ENCODE data around the gene RNF214. TPM values are rescaled to one million over a fixed set of nuclear protein-coding genes. Genes with fewer than 3 reads are reported as not detected.

Gene RNF214
- polyA plus RNA-seq, 4 donors: 6.9 to 17.8 (median 8.9) TPM

- 84 to 95% (median 90%) methylated on average over 7 of the region's 7 CpGs for WGBS, 3 donors
- FAIRE-seq (no peak), DNase-seq (no peak)
- Histone ChIP-seq H3K4me1 (ENCODE audit: control insufficient read depth in 3 of 3, insufficient read depth in 2 of 3, low read depth in 1 of 3, low read length in 2 of 3) (peaks cover 0 to 5% (median 2%) of the 10 kb centered on the region in 3 donors), H3K9me3 (ENCODE audit: control insufficient read depth in 2 of 2, insufficient read depth in 1 of 2, low read depth in 1 of 2, low read length in 1 of 2) (no peaks in the 10 kb centered on the region), H3K27ac (ENCODE audit: low read depth in 1 of 3, low read length in 2 of 3) (no peak overlapping the region), H3K36me3 (ENCODE audit: control insufficient read depth in 3 of 3, insufficient read depth in 2 of 3, low read depth in 1 of 3, low read length in 3 of 3) (peaks cover 0 to 24% (median 0%) of the 10 kb centered on the region in 3 donors), H3K4me3 (ENCODE audit: low read depth in 1 of 3, low read length in 3 of 3) (no peak overlapping the region), H3K27me3 (ENCODE audit: control insufficient read depth in 3 of 3, insufficient read depth in 3 of 3, low read length in 3 of 3) (no peaks in the 10 kb centered on the region)
Observed at GRCh38 chr11:117309310-117309709, 76.8 kb downstream of the RNF214 start.

- FAIRE-seq (no peak), DNase-seq (peak; percentile 7 to 56)
- Histone ChIP-seq H3K27me3 (ENCODE audit: control insufficient read depth in 3 of 3, insufficient read depth in 3 of 3, low read length in 3 of 3) (no peaks in the 10 kb centered on the region), H3K36me3 (ENCODE audit: control insufficient read depth in 3 of 3, insufficient read depth in 2 of 3, low read depth in 1 of 3, low read length in 3 of 3) (peaks cover 0 to 6% (median 0%) of the 10 kb centered on the region in 3 donors), H3K4me3 (ENCODE audit: low read depth in 1 of 3, low read length in 3 of 3) (no peak overlapping the region), H3K27ac (ENCODE audit: low read depth in 1 of 3, low read length in 2 of 3) (no peak overlapping the region), H3K9me3 (ENCODE audit: control insufficient read depth in 2 of 2, insufficient read depth in 1 of 2, low read depth in 1 of 2, low read length in 1 of 2) (no peaks in the 10 kb centered on the region), H3K4me1 (ENCODE audit: control insufficient read depth in 3 of 3, insufficient read depth in 2 of 3, low read depth in 1 of 3, low read length in 2 of 3) (peaks cover 0 to 11% (median 6%) of the 10 kb centered on the region in 3 donors)
- WGBS, 3 donors: 61 to 70% (median 62%) methylated on average over 5 of the region's 5 CpGs
Observed at GRCh38 chr11:117313091-117313490, 80.6 kb downstream of the RNF214 start.

DNA sequence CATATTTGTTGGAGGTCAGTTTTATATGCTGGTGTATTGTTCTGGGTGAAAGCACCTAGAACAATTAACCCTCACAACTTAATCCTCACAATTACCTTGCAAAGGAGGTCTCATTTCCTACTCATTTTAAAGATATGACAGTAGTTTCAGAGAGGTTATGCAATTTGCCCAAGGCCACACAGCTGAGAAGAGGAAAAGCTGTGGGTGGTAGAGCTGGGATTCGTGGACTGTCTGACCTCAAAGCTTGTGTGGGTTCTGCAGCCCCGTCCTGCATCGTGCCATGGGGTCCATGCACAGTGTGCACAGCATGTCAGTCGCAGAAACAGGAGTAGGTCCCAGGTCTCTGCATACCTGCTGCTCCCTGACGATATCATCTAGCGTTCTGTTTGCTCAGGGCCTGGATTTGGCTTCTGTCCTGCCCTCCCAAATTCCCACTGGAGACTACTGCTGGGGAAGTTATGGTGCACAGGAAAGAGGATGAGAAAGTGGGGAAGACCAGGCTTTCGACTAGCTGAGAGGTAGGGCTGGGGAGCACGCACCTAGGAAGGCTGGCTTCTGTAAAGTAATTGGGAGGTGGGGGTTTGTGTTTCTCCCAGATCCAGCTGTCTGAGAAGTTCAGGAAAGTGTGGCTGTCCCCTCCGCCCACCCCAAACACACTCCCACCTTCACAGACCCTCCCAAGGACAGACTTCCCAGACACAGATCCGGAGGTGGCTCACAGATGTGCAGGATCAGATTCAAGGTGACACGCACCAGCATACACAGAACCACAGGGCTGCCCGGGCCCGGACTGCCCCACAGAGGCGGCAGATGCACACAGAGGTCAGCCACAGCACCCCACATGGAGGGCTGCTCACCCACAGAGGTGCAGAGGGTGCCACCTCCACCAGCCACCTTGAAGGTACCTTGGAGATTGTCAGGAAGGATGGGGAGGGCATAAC, 81.6 kb downstream of the RNF214 start:
- Histone ChIP-seq H3K27me3 (ENCODE audit: control insufficient read depth in 3 of 3, insufficient read depth in 3 of 3, low read length in 3 of 3) (no peaks in the 10 kb centered on the region), H3K27ac (ENCODE audit: low read depth in 1 of 3, low read length in 2 of 3) (no peak overlapping the region), H3K4me3 (ENCODE audit: low read depth in 1 of 3, low read length in 3 of 3) (peak overlapping the region in 2 of 3 donors; percentile 5 to 83), H3K4me1 (ENCODE audit: control insufficient read depth in 3 of 3, insufficient read depth in 2 of 3, low read depth in 1 of 3, low read length in 2 of 3) (peaks cover 0 to 11% (median 6%) of the 10 kb centered on the region in 3 donors), H3K9me3 (ENCODE audit: control insufficient read depth in 2 of 2, insufficient read depth in 1 of 2, low read depth in 1 of 2, low read length in 1 of 2) (no peaks in the 10 kb centered on the region), H3K36me3 (ENCODE audit: control insufficient read depth in 3 of 3, insufficient read depth in 2 of 3, low read depth in 1 of 3, low read length in 3 of 3) (peaks cover 0 to 6% (median 0%) of the 10 kb centered on the region in 3 donors)
- no peak for FAIRE-seq
- 76 to 89% (median 79%) methylated on average over 14 of the region's 14 CpGs for WGBS, 3 donors
- DNase-seq: no peak

DNA sequence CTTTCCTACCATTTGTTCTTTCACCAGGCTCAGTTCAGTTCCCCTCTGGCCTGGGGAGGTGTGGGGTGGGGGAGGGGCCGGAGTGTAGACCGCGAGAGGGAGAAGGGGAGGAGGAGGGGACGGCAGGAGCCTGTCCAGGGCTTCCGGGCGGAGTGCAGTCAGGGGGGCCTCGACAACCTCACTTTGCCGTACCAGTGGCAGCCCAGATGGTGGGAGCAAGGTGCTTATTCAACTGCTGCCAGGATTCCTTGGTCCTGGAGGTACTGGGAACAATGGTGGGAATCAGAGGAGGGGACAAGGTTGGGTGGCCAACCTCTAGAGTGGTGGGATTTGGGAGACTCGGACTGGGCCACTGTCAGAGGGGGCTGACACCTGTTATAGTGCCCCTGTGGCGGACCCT, 82.4 kb downstream of the RNF214 start:
- DNase-seq (peak in 1 of 2 donors; percentile 19), FAIRE-seq (no peak)
- Histone ChIP-seq H3K9me3 (ENCODE audit: control insufficient read depth in 2 of 2, insufficient read depth in 1 of 2, low read depth in 1 of 2, low read length in 1 of 2) (no peaks in the 10 kb centered on the region), H3K36me3 (ENCODE audit: control insufficient read depth in 3 of 3, insufficient read depth in 2 of 3, low read depth in 1 of 3, low read length in 3 of 3) (peaks cover 0 to 3% (median 0%) of the 10 kb centered on the region in 3 donors), H3K27me3 (ENCODE audit: control insufficient read depth in 3 of 3, insufficient read depth in 3 of 3, low read length in 3 of 3) (no peaks in the 10 kb centered on the region), H3K4me1 (ENCODE audit: control insufficient read depth in 3 of 3, insufficient read depth in 2 of 3, low read depth in 1 of 3, low read length in 2 of 3) (peaks cover 0 to 11% (median 6%) of the 10 kb centered on the region in 3 donors), H3K4me3 (ENCODE audit: low read depth in 1 of 3, low read length in 3 of 3) (peak overlapping the region in 2 of 3 donors; percentile 5 to 83), H3K27ac (ENCODE audit: low read depth in 1 of 3, low read length in 2 of 3) (no peak overlapping the region)
- 14 to 42% (median 41%) methylated on average over 10 of the region's 10 CpGs for WGBS, 3 donors

- DNase-seq (peak in 1 of 2 donors; percentile 22), FAIRE-seq (no peak)
- no peaks in the 10 kb centered on the region for H3K27me3 ChIP-seq (ENCODE audit: control insufficient read depth in 3 of 3, insufficient read depth in 3 of 3, low read length in 3 of 3)
- no peaks in the 10 kb centered on the region for H3K36me3 ChIP-seq (ENCODE audit: control insufficient read depth in 3 of 3, insufficient read depth in 2 of 3, low read depth in 1 of 3, low read length in 3 of 3)
- H3K4me1 ChIP-seq (ENCODE audit: control insufficient read depth in 3 of 3, insufficient read depth in 2 of 3, low read depth in 1 of 3, low read length in 2 of 3): peaks cover 0 to 11% (median 6%) of the 10 kb centered on the region in 3 donors
- peak overlapping the region in 1 of 3 donors; percentile 70 for H3K27ac ChIP-seq (ENCODE audit: low read depth in 1 of 3, low read length in 2 of 3)
- 2 to 5% (median 4%) methylated on average over 42 to 62 of the region's 62 CpGs for WGBS, 3 donors
- no peaks in the 10 kb centered on the region for H3K9me3 ChIP-seq (ENCODE audit: control insufficient read depth in 2 of 2, insufficient read depth in 1 of 2, low read depth in 1 of 2, low read length in 1 of 2)
- peak overlapping the region; percentile 59 to 83 (median 81) for H3K4me3 ChIP-seq (ENCODE audit: low read depth in 1 of 3, low read length in 3 of 3)
Observed at GRCh38 chr11:117315285-117316196, 83.1 kb downstream of the RNF214 start.

- DNase-seq (peak; percentile 69 to 91), FAIRE-seq (no peak)
- 1 to 8% (median 7%) methylated on average over 29 of the region's 29 CpGs for WGBS, 3 donors
Observed at GRCh38 chr11:117316197-117316961, 83.9 kb downstream of the RNF214 start, which contains the start of gene BACE1. Gene BACE1, minus strand, starts transcription at chr11:117316256. Its CDS starts 461 bp downstream, at chr11:117315795.

DNA sequence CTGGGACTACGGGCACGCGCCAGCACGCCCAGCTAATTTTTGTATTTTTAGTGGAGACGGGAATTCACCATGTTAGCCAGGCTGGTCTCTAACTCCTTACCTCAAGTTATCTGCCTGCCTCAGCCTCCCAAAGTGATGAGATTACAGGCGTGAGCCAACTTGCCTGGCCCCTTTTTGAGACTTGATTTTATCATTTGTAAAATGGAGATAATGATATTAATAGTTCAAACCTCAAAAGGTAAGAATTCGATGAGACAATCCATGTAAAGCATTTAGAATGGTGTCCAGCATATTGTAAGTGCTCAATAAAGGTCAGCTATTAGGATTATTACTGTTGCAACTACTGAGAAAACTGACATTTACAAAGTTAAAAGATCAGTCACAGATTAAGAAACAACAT, 86.3 kb downstream of the RNF214 start:
- no peaks in the 10 kb centered on the region for H3K36me3 ChIP-seq (ENCODE audit: control insufficient read depth in 3 of 3, insufficient read depth in 2 of 3, low read depth in 1 of 3, low read length in 3 of 3)
- no peaks in the 10 kb centered on the region for H3K9me3 ChIP-seq (ENCODE audit: control insufficient read depth in 2 of 2, insufficient read depth in 1 of 2, low read depth in 1 of 2, low read length in 1 of 2)
- WGBS, 3 donors: 75 to 90% (median 87%) methylated on average over 7 of the region's 7 CpGs
- FAIRE-seq (no peak), DNase-seq (no peak)
- H3K27ac ChIP-seq (ENCODE audit: low read depth in 1 of 3, low read length in 2 of 3): no peak overlapping the region
- H3K4me3 ChIP-seq (ENCODE audit: low read depth in 1 of 3, low read length in 3 of 3): no peak overlapping the region
- peaks cover 0 to 6% (median 4%) of the 10 kb centered on the region in 3 donors for H3K4me1 ChIP-seq (ENCODE audit: control insufficient read depth in 3 of 3, insufficient read depth in 2 of 3, low read depth in 1 of 3, low read length in 2 of 3)
- no peaks in the 10 kb centered on the region for H3K27me3 ChIP-seq (ENCODE audit: control insufficient read depth in 3 of 3, insufficient read depth in 3 of 3, low read length in 3 of 3)

More at GRCh38 chr11:117316197-117316961, 83.9 kb downstream of the RNF214 start, which contains the start of gene BACE1:
- Histone ChIP-seq H3K4me1 (ENCODE audit: control insufficient read depth in 3 of 3, insufficient read depth in 2 of 3, low read depth in 1 of 3, low read length in 2 of 3) (peaks cover 0 to 11% (median 6%) of the 10 kb centered on the region in 3 donors), H3K27ac (ENCODE audit: low read depth in 1 of 3, low read length in 2 of 3) (peak within 1 kb of the TSS in 2 of 3 donors; percentile 31 to 70), H3K9me3 (ENCODE audit: control insufficient read depth in 2 of 2, insufficient read depth in 1 of 2, low read depth in 1 of 2, low read length in 1 of 2) (no peaks in the 10 kb centered on the region), H3K36me3 (ENCODE audit: control insufficient read depth in 3 of 3, insufficient read depth in 2 of 3, low read depth in 1 of 3, low read length in 3 of 3) (no peaks in the 10 kb centered on the region), H3K27me3 (ENCODE audit: control insufficient read depth in 3 of 3, insufficient read depth in 3 of 3, low read length in 3 of 3) (no peaks in the 10 kb centered on the region), H3K4me3 (ENCODE audit: low read depth in 1 of 3, low read length in 3 of 3) (peak within 1 kb of the TSS; percentile 59 to 83 (median 81))
